ENCODE data around the gene LAPTM5. TPM values are rescaled to one million over a fixed set of nuclear protein-coding genes. Genes with fewer than 3 reads are reported as not detected.

The LAPTM5 gene
- polyA plus RNA-seq, 3 donors from 2014 or later, result 464 to 744 (median 541) TPM

- H3K4me3 Mint-ChIP-seq, result peak overlapping the region; percentile 96 to 100 (median 100)
- peak in 1 of 3 donors; percentile 37 for DNase-seq
- H3K36me3 Mint-ChIP-seq, result peaks cover 5 to 8% (median 6%) of the 10 kb centered on the region in 3 donors
- H3K9me3 Mint-ChIP-seq, result no peaks in the 10 kb centered on the region
- peaks cover 97 to 100% of the 10 kb centered on the region in 2 donors for H3K4me1 Mint-ChIP-seq
- H3K27ac Mint-ChIP-seq, result peak overlapping the region; percentile 99 to 100 (median 100)
- peaks cover 15 to 35% (median 19%) of the 10 kb centered on the region in 3 donors for H3K27me3 Mint-ChIP-seq (ENCODE audit: low read depth in 3 of 3)
Measured at GRCh38 chr1:30753660-30754123, 3.9 kb downstream of the LAPTM5 start.

- H3K36me3 Mint-ChIP-seq, result peaks cover 5 to 8% (median 6%) of the 10 kb centered on the region in 3 donors
- peak overlapping the region; percentile 99 to 100 (median 100) for H3K27ac Mint-ChIP-seq
- DNase-seq, result no peak
- peaks cover 97 to 100% of the 10 kb centered on the region in 2 donors for H3K4me1 Mint-ChIP-seq
- H3K4me3 Mint-ChIP-seq, result peak overlapping the region; percentile 96 to 100 (median 100)
- peaks cover 15 to 38% (median 21%) of the 10 kb centered on the region in 3 donors for H3K27me3 Mint-ChIP-seq (ENCODE audit: low read depth in 3 of 3)
- no peaks in the 10 kb centered on the region for H3K9me3 Mint-ChIP-seq
Measured at GRCh38 chr1:30753118-30753517, 4.5 kb downstream of the LAPTM5 start.

GRCh38 chr1:30752651-30752908 is 5.0 kb downstream of the LAPTM5 start:
- DNase-seq, result no peak
- Mint-ChIP-seq H3K36me3 (peaks cover 5 to 9% (median 8%) of the 10 kb centered on the region in 3 donors), H3K9me3 (no peaks in the 10 kb centered on the region), H3K4me3 (peak overlapping the region; percentile 61 to 83 (median 64)), H3K27me3 (ENCODE audit: low read depth in 3 of 3) (peaks cover 15 to 41% (median 26%) of the 10 kb centered on the region in 3 donors), H3K27ac (peak overlapping the region; percentile 95 to 100 (median 98)), H3K4me1 (peaks cover 98 to 100% of the 10 kb centered on the region in 2 donors)

GRCh38 chr1:30751830-30752650 is 5.5 kb downstream of the LAPTM5 start:
- H3K27ac Mint-ChIP-seq, result peak overlapping the region; percentile 95 to 100 (median 98)
- no peaks in the 10 kb centered on the region for H3K9me3 Mint-ChIP-seq
- peaks cover 9 to 36% (median 26%) of the 10 kb centered on the region in 3 donors for H3K27me3 Mint-ChIP-seq (ENCODE audit: low read depth in 3 of 3)
- peaks cover 5 to 13% (median 8%) of the 10 kb centered on the region in 3 donors for H3K36me3 Mint-ChIP-seq
- H3K4me1 Mint-ChIP-seq, result peaks cover 98 to 100% of the 10 kb centered on the region in 2 donors
- peak overlapping the region; percentile 62 to 83 (median 67) for H3K4me3 Mint-ChIP-seq
- DNase-seq, result no peak

- H3K9me3 Mint-ChIP-seq, result no peaks in the 10 kb centered on the region
- peak in 2 of 3 donors; percentile 27 to 47 for DNase-seq
- H3K27me3 Mint-ChIP-seq (ENCODE audit: low read depth in 3 of 3), result peaks cover 3 to 32% (median 25%) of the 10 kb centered on the region in 3 donors
- peak overlapping the region; percentile 62 to 88 (median 83) for H3K4me3 Mint-ChIP-seq
- H3K4me1 Mint-ChIP-seq, result peaks cover 99 to 100% of the 10 kb centered on the region in 2 donors
- peaks cover 5 to 13% (median 8%) of the 10 kb centered on the region in 3 donors for H3K36me3 Mint-ChIP-seq
- peak overlapping the region; percentile 95 to 100 (median 98) for H3K27ac Mint-ChIP-seq
Measured at GRCh38 chr1:30750731-30751291, 6.8 kb downstream of the LAPTM5 start.

GRCh38 chr1:30749691-30750583 is 7.6 kb downstream of the LAPTM5 start:
- Mint-ChIP-seq H3K9me3 (no peaks in the 10 kb centered on the region), H3K4me3 (peak overlapping the region; percentile 62 to 88 (median 83)), H3K27me3 (ENCODE audit: low read depth in 3 of 3) (peaks cover 6 to 27% (median 27%) of the 10 kb centered on the region in 3 donors), H3K36me3 (peaks cover 0 to 13% (median 4%) of the 10 kb centered on the region in 3 donors), H3K27ac (peak overlapping the region; percentile 95 to 100 (median 98)), H3K4me1 (peaks cover 99 to 100% of the 10 kb centered on the region in 2 donors)
- DNase-seq, result peak; percentile 62 to 71 (median 70)

- Mint-ChIP-seq H3K4me3 (peak overlapping the region; percentile 62 to 88 (median 83)), H3K27me3 (ENCODE audit: low read depth in 3 of 3) (peaks cover 8 to 35% (median 34%) of the 10 kb centered on the region in 3 donors), H3K9me3 (no peaks in the 10 kb centered on the region), H3K27ac (peak overlapping the region; percentile 95 to 100 (median 98)), H3K36me3 (peaks cover 0 to 13% (median 4%) of the 10 kb centered on the region in 3 donors), H3K4me1 (peaks cover 99 to 100% of the 10 kb centered on the region in 2 donors)
- peak in 1 of 3 donors; percentile 28 for DNase-seq
Measured at GRCh38 chr1:30748699-30749401, 8.7 kb downstream of the LAPTM5 start.

- peak overlapping the region; percentile 62 to 88 (median 83) for H3K4me3 Mint-ChIP-seq
- no peak for DNase-seq
- H3K27me3 Mint-ChIP-seq (ENCODE audit: low read depth in 3 of 3), result peaks cover 12 to 40% (median 40%) of the 10 kb centered on the region in 3 donors
- H3K27ac Mint-ChIP-seq, result peak overlapping the region; percentile 95 to 100 (median 98)
- peaks cover 5 to 16% (median 8%) of the 10 kb centered on the region in 3 donors for H3K36me3 Mint-ChIP-seq
- H3K9me3 Mint-ChIP-seq, result no peaks in the 10 kb centered on the region
- H3K4me1 Mint-ChIP-seq, result peaks cover 99 to 100% of the 10 kb centered on the region in 2 donors
Measured at GRCh38 chr1:30748098-30748698, 9.4 kb downstream of the LAPTM5 start.

- H3K27ac Mint-ChIP-seq, result peak overlapping the region; percentile 95 to 100 (median 98)
- peaks cover 5 to 14% (median 5%) of the 10 kb centered on the region in 3 donors for H3K36me3 Mint-ChIP-seq
- peak overlapping the region; percentile 62 to 88 (median 83) for H3K4me3 Mint-ChIP-seq
- H3K9me3 Mint-ChIP-seq, result no peaks in the 10 kb centered on the region
- peaks cover 100% of the 10 kb centered on the region in 2 donors for H3K4me1 Mint-ChIP-seq
- DNase-seq, result no peak
- H3K27me3 Mint-ChIP-seq (ENCODE audit: low read depth in 3 of 3), result peaks cover 14 to 39% (median 38%) of the 10 kb centered on the region in 3 donors
Measured at GRCh38 chr1:30747033-30748008, 10.3 kb downstream of the LAPTM5 start.

GRCh38 chr1:30746212-30747032 is 11.2 kb downstream of the LAPTM5 start:
- H3K4me3 Mint-ChIP-seq, result peak overlapping the region; percentile 62 to 88 (median 83)
- H3K9me3 Mint-ChIP-seq, result no peaks in the 10 kb centered on the region
- peaks cover 100% of the 10 kb centered on the region in 2 donors for H3K4me1 Mint-ChIP-seq
- H3K27me3 Mint-ChIP-seq (ENCODE audit: low read depth in 3 of 3), result peaks cover 16 to 39% (median 37%) of the 10 kb centered on the region in 3 donors
- H3K27ac Mint-ChIP-seq, result peak overlapping the region; percentile 95 to 100 (median 98)
- no peak for DNase-seq
- peaks cover 10 to 20% (median 11%) of the 10 kb centered on the region in 3 donors for H3K36me3 Mint-ChIP-seq

GRCh38 chr1:30745834-30746208 is 11.8 kb downstream of the LAPTM5 start:
- Mint-ChIP-seq H3K36me3 (peaks cover 11 to 23% (median 17%) of the 10 kb centered on the region in 3 donors), H3K4me1 (peaks cover 100% of the 10 kb centered on the region in 2 donors), H3K4me3 (peak overlapping the region; percentile 62 to 88 (median 83)), H3K27ac (peak overlapping the region; percentile 95 to 100 (median 98)), H3K27me3 (ENCODE audit: low read depth in 3 of 3) (peaks cover 19 to 42% (median 42%) of the 10 kb centered on the region in 3 donors), H3K9me3 (peaks cover 0 to 1% (median 0%) of the 10 kb centered on the region in 6 donors)
- peak in 1 of 3 donors; percentile 12 for DNase-seq

All from immature natural killer cell (primary cell).